HL-60/S4 (cell line): ENCODE measurements around the gene HOXC4.
"Not testable (repeated sequence)": the region's sequence is repeated elsewhere in the genome, so short reads cannot be mapped to it uniquely, and the experiment has no call there.

Experiments used
- in situ Hi-C: fragments of 300-500 bp; cut with MboI; formaldehyde crosslinking; loops from 2 replicates; pipeline ENCODE4 v1.14.3; 2022; ENCODE audit warnings: low sequenced_read_pairs

HOXC4 gene

GRCh38 chr12:54038284-54038870 lies 15.3 kb upstream of the HOXC4 start:
- in situ Hi-C loops = no loop called here

GRCh38 chr12:54038871-54039414 lies 14.7 kb upstream of the HOXC4 start:
- in situ Hi-C loops = no loop called here

DNA sequence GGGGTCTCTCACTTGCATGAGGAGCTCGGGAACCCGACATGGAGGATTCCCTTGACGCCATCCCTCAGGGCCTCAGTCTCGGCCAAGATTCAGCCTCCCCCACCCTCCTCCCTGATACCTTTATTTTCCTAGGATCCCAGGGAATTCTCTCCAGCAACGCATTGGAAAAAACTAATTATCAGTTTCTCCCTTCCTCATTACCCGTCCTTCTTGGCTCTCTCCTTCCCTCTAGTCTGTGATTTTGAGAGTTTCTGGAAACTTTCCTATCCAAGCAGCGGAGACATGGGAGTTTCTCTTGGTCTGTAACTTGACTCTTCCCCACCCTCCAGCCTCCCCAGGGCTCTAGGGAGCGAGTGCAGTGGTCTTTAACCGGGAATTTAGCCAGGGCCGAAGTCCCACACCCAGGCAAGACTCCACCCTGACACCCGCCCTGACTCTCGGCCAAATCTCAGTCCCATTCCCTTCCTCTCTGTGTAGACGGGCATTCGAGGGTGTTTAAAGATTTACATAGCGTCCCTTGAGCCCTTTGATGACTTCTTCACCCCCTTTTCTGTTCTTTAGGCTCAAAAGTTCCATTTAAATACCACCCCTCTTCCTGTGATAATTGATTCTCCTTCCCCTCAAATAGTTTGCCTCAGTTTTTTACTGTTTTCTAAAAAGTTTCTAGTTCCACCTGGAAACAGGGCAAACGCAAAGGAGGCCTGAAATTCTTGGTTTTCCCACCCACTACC lies 14.1 kb upstream of the HOXC4 start:
- in situ Hi-C loops = no loop called here

- in situ Hi-C loops = no loop called here
Measured at GRCh38 chr12:54040148-54040494, 13.5 kb upstream of the HOXC4 start.

- in situ Hi-C loops = no loop called here
Measured at GRCh38 chr12:54040648-54041047, 13.0 kb upstream of the HOXC4 start.

DNA sequence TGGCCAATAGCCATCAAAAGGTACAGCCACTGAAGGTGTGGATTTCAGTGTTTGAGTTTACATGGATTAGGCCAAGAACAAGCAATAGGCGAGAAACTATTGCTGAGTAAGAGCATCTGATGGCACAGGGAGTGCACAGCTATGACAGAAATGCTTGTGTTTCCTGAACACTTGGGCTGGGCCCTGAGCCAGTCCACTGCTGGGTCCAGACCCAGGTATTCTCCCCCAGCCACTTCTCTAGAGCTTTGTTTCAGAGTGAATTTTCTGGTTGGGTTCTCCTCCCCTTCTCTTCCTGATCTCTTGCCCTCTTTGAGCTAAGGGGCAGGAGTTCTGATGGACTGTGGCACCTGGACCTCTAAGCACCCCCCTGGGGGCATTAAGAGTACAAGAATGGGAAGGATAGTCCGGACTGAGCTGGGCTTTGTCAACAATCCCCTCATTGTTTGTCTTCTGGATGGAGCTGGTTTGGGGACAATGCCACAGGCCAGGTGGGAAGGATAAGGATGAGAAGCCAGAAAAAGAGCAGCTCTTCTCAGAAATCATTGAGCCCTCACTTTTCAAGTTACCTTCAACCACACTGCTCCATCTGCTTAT lies 12.4 kb upstream of the HOXC4 start:
- in situ Hi-C loops = no loop called here

- in situ Hi-C loops = not testable (repeated sequence)
Measured at GRCh38 chr12:54042033-54042432, 11.6 kb upstream of the HOXC4 start.

DNA sequence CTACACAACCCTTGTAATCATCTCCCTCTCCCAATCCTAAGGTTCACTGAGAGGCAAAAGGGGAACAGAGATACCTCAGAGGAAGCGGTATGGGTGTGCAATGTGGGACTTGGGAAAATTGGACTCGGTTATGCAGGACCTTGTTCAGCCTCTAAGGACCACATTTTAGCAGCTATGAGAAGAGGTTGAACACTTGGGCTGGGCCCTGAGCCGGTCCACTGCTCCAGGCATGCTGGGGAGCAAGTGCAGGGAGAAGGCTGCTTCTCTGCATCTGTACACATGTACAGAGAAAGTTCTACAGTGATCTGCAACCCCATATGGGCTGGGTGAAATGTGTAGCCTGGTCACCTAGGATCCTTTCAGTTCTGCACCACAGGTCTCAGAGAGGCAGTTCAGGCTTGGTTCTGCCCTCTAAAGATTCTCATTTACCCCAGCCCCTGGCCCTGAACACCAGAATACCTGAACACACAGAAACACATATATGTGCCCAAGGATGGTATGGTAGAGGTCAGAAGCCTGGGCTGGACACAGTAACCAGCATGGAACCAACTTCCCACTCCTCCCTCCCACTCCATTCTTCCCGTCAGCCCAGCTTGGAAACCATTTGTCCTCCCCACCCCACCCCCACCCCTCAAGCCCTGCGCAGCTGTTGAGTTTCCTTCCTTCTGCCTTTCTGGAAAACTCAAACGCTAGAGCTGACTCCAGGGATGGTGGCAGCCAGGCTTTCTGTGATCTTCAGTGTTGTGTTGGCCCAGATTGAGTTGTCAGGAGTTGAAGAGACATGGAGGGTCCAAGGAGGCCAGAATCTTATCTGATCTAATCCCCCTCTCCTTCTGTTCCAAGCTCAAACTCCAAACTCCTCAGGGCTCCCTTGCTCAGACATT lies 10.4 kb upstream of the HOXC4 start:
- in situ Hi-C loops = no loop called here

DNA sequence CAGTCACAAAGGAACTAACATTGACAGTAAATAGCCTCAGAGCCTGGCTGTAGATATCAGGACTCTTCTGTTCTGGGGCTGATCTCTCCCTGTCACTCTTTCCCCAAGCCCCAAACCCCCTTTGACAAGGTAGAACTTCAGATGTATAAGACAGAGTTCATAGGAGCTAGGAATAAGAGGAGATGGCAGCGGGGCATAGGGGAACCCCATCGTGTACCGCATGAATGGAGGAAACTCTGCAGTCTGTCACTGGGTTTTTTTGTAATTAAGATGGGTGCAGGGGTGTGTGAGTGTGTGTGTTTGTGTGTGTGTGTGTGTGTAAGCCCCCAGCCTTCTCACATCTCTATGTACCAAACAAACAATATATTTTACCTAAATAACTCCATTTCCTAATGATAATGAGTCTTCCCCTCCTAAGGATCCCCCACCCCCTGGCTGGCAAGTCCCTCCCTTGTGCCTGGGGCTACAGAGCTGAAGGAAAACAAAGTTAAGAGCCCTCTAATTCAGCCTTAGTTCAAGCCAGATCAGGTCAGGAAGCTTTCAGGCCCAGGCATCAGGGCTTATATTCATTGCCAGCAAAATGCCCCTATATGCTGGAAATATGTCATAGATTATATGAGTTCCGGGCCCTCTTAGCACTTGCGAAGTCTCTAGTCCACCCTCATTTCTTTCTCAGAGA lies 9.1 kb upstream of the HOXC4 start:
- in situ Hi-C loops = no loop called here

DNA sequence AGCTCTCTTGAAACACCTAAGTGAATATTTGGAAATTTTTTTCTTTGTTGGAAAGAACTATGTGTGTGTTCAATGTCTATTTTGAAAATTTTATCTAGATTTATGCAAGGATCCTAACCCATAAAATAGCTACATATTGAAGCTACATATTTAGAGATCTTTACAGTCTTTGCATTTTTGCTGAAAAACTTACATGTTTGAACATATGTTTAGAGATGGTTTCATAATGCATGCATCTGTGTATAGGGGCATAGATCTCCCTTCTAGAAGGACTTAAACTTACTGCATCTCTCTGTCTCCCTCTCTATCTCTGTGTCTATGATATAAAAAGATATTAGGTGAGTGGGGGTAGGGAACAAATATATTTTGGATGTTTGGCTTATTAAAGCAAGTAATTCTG lies 8.2 kb upstream of the HOXC4 start:
- in situ Hi-C loops = no loop called here

GRCh38 chr12:54045868-54046521 lies 7.6 kb upstream of the HOXC4 start:
- in situ Hi-C loops = no loop called here

GRCh38 chr12:54046809-54047159 lies 6.9 kb upstream of the HOXC4 start:
- in situ Hi-C loops = no loop called here

- in situ Hi-C loops = no loop called here
Measured at GRCh38 chr12:54047160-54047963, 6.3 kb upstream of the HOXC4 start.

- in situ Hi-C loops = no loop called here
Measured at GRCh38 chr12:54047964-54048303, 5.7 kb upstream of the HOXC4 start.

- in situ Hi-C loops = no loop called here
Measured at GRCh38 chr12:54048406-54049093, 5.1 kb upstream of the HOXC4 start.

GRCh38 chr12:54049108-54049507 lies 4.5 kb upstream of the HOXC4 start:
- in situ Hi-C loops = no loop called here

DNA sequence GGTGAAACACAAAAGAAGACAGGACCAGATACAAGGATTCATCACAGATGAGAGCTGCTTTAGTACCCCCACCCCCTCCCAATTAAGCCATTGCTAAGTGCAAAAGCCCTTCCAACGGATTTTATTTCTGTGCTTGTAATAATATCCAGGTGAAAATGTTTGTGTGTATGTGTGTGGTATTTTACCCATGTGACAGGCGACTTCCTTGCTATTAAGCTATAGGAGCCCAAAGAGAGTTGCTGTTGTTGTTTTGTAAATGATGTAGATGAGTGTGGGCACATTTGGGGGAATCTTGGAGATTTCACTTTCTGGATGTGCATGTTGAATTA lies 3.2 kb upstream of the HOXC4 start:
- in situ Hi-C loops = no loop called here

GRCh38 chr12:54051026-54051842 lies 2.4 kb upstream of the HOXC4 start:
- in situ Hi-C loops = no loop called here
